ENCODE data around the gene FAM118B.

The FAM118B gene

DNA sequence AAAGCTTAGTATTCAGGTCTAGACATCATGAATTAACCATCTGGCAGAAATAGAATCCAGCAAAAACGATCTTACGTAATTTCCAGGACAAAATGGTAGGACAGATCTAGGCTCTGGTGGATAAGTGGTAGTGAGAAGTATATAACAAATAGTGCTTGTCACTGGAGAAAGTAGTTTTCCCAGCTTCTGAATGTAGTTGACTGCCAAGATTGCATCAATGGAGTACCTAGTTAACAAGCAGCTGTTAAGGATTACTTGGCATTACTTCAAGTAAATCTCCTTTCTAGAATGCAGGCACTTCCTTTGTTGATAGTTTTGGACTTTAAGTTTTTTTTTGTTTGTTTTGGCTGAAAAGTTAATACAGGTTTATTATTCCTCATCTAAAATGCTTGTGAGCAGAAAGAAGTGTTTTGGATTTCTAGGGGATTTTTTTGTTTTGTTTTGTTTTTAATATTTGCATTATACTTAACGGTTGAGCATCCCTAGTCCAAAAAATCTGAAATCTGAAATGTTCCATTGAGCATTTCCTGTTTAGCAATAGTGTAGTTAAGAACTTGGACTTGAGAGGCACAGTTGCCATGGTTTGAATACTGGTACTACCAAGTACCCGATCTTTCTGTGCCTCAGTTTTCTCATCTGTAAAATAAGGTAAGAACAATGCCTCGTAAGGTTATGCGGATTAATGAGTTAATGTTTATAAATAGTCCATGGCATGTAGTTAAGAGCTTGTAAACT is 20.3 kb downstream of the FAM118B start:
- peaks cover 5% of the 10 kb centered on the region; the same call in 1 of the 2 replicates for H3K36me3 ChIP-seq (ENCODE audit: insufficient read depth)
- H2AFZ ChIP-seq (ENCODE audit: low read depth): no peak overlapping the region
- no peaks in the 10 kb centered on the region for H4K20me1 ChIP-seq (ENCODE audit: insufficient read depth)
- H3K27ac ChIP-seq: no peak overlapping the region
- peaks cover 8% of the 10 kb centered on the region for H3K4me1 ChIP-seq (ENCODE audit: low read depth, poor library complexity, severe bottlenecking)
- TF ChIP-seq, protein P1, sequence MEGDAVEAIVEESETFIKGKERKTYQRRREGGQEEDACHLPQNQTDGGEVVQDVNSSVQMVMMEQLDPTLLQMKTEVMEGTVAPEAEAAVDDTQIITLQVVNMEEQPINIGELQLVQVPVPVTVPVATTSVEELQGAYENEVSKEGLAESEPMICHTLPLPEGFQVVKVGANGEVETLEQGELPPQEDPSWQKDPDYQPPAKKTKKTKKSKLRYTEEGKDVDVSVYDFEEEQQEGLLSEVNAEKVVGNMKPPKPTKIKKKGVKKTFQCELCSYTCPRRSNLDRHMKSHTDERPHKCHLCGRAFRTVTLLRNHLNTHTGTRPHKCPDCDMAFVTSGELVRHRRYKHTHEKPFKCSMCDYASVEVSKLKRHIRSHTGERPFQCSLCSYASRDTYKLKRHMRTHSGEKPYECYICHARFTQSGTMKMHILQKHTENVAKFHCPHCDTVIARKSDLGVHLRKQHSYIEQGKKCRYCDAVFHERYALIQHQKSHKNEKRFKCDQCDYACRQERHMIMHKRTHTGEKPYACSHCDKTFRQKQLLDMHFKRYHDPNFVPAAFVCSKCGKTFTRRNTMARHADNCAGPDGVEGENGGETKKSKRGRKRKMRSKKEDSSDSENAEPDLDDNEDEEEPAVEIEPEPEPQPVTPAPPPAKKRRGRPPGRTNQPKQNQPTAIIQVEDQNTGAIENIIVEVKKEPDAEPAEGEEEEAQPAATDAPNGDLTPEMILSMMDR (conservative IDR thresholded peaks at IDR 0.05; ENCODE audit: low read depth, low read length): no peak
- H3K4me3 ChIP-seq (IDR thresholded peaks at IDR 0.05; ENCODE audit: insufficient read depth, low read depth, low read length): no peak overlapping the region
- no peak overlapping the region for H3K4me2 ChIP-seq
- no peak overlapping the region for H3K9ac ChIP-seq
- H3K79me2 ChIP-seq (ENCODE audit: insufficient read depth, low read depth): no peaks in the 10 kb centered on the region
- no peaks in the 10 kb centered on the region for H3K27me3 ChIP-seq (ENCODE audit: insufficient read depth, low read depth)

DNA sequence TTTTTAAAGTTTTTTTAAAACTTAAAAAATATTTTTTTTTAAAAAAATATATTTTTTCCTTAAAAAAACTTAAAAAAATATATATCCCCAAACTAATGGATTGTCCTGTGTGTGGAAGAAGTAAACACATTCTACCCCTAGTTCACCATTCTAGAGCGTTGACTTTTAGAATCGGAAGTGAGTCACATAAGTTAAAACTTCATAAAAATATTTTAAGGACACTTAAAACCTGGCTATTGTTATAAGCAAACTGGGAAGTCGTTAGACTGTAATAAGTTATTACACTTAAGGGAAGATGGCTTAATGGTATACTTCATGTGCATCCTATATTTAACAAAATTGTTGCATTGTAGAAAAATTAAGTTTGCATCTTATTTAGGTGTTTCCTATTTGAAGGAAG is 21.1 kb downstream of the FAM118B start:
- Histone ChIP-seq H4K20me1 (ENCODE audit: insufficient read depth) (no peaks in the 10 kb centered on the region), H3K27ac (no peak overlapping the region), H2AFZ (ENCODE audit: low read depth) (no peak overlapping the region), H3K79me2 (ENCODE audit: insufficient read depth, low read depth) (no peaks in the 10 kb centered on the region), H3K4me2 (no peak overlapping the region), H3K27me3 (ENCODE audit: insufficient read depth, low read depth) (no peaks in the 10 kb centered on the region), H3K9ac (no peak overlapping the region), H3K36me3 (ENCODE audit: insufficient read depth) (peaks cover 5% of the 10 kb centered on the region; the same call in 1 of the 2 replicates), H3K4me3 (IDR thresholded peaks at IDR 0.05; ENCODE audit: insufficient read depth, low read depth, low read length) (no peak overlapping the region), H3K4me1 (ENCODE audit: low read depth, poor library complexity, severe bottlenecking) (peaks cover 8% of the 10 kb centered on the region)
- TF ChIP-seq, protein P1 (conservative IDR thresholded peaks at IDR 0.05; ENCODE audit: low read depth, low read length): no peak

DNA sequence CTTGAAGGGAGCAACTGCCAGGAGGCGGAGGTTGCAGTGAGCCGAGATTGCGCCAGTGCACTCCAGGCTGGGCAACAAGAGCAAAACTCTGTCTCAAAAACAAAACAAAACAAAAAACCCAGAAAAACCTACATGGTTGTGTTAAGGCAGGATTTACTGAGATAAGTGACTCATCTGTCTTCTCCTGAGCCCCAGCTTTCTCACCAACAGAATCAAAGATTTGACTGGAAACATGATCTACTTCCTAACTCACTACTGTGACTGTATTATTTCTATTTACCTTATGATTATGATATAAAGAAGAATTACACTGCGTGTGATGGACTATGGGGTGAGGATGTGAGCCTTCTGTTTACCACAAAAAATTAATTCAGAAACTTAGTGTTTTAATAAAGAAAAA is 21.8 kb downstream of the FAM118B start:
- Histone ChIP-seq H3K4me2 (no peak overlapping the region), H3K79me2 (ENCODE audit: insufficient read depth, low read depth) (no peaks in the 10 kb centered on the region), H3K27ac (no peak overlapping the region), H3K27me3 (ENCODE audit: insufficient read depth, low read depth) (no peaks in the 10 kb centered on the region), H4K20me1 (ENCODE audit: insufficient read depth) (no peaks in the 10 kb centered on the region), H3K36me3 (ENCODE audit: insufficient read depth) (peaks cover 5% of the 10 kb centered on the region; the same call in 1 of the 2 replicates), H3K4me3 (IDR thresholded peaks at IDR 0.05; ENCODE audit: insufficient read depth, low read depth, low read length) (no peak overlapping the region), H3K4me1 (ENCODE audit: low read depth, poor library complexity, severe bottlenecking) (peaks cover 8% of the 10 kb centered on the region), H3K9ac (no peak overlapping the region), H2AFZ (ENCODE audit: low read depth) (no peak overlapping the region)
- TF ChIP-seq, protein P1 (conservative IDR thresholded peaks at IDR 0.05; ENCODE audit: low read depth, low read length): no peak

DNA sequence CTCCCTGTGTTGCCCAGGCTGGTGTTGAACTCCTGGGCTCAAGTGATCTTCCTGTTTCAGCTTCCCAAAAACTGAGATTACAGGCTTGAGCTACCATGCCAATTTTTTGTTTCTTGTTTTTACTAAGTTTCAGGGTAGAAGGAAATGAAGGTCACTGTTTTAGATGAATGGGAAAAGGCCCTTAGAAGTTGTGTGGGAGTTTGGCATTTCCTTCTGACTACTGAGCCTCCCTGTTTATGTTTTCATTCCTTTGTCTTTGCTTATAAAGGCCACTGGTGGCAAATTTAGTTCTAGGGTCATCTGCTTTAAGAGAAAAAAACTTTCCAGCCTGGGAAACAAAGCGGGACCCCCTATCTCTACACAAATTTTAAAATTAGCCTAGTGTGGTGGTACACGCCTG is 35.1 kb downstream of the FAM118B start:
- H3K4me1 ChIP-seq (ENCODE audit: low read depth, poor library complexity, severe bottlenecking): no peaks in the 10 kb centered on the region
- H3K4me2 ChIP-seq: no peak overlapping the region
- no peak overlapping the region for H3K4me3 ChIP-seq (IDR thresholded peaks at IDR 0.05; ENCODE audit: insufficient read depth, low read depth, low read length)
- H3K36me3 ChIP-seq (ENCODE audit: insufficient read depth): no peaks in the 10 kb centered on the region
- TF ChIP-seq, protein P1 (conservative IDR thresholded peaks at IDR 0.05; ENCODE audit: low read depth, low read length): no peak
- no peak overlapping the region for H2AFZ ChIP-seq (ENCODE audit: low read depth)
- H3K9ac ChIP-seq: no peak overlapping the region
- H3K27ac ChIP-seq: no peak overlapping the region
- no peaks in the 10 kb centered on the region for H4K20me1 ChIP-seq (ENCODE audit: insufficient read depth)
- H3K27me3 ChIP-seq (ENCODE audit: insufficient read depth, low read depth): no peaks in the 10 kb centered on the region
- no peaks in the 10 kb centered on the region for H3K79me2 ChIP-seq (ENCODE audit: insufficient read depth, low read depth)

Measured in KMS-11 (cell line).